ENCODE measurements around the gene TMEM131.

DNA sequence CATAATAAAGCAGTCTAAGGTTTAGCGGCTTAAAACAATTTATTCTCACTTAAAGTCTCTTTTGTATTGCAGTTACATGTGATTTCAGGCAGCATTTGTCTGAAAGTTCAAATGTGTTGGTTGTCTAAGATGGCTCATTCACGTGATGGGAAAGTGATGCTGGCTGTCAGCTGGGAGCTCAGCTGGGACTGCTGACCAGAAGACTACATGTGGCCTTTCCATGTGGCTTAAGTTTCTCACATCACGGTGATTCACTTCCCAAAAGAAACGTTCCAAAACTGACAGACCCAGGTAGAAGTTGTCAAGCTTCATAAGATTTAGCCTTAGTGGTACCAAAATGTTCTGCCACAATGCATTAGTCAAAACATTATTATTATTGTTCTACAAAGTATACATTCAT is 76.9 kb downstream of the TMEM131 start:
- TF ChIP-seq, protein P1, sequence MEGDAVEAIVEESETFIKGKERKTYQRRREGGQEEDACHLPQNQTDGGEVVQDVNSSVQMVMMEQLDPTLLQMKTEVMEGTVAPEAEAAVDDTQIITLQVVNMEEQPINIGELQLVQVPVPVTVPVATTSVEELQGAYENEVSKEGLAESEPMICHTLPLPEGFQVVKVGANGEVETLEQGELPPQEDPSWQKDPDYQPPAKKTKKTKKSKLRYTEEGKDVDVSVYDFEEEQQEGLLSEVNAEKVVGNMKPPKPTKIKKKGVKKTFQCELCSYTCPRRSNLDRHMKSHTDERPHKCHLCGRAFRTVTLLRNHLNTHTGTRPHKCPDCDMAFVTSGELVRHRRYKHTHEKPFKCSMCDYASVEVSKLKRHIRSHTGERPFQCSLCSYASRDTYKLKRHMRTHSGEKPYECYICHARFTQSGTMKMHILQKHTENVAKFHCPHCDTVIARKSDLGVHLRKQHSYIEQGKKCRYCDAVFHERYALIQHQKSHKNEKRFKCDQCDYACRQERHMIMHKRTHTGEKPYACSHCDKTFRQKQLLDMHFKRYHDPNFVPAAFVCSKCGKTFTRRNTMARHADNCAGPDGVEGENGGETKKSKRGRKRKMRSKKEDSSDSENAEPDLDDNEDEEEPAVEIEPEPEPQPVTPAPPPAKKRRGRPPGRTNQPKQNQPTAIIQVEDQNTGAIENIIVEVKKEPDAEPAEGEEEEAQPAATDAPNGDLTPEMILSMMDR (conservative IDR thresholded peaks at IDR 0.05; ENCODE audit: low read length) = no peak
- TF ChIP-seq EZH2phosphoT487 (IDR thresholded peaks at IDR 0.05; ENCODE audit: borderline replicate concordance, low read depth, low read length) = no peak
